Caco-2 (cell line): ENCODE results near the gene SPATA21. TPM values are rescaled to one million over a fixed set of nuclear protein-coding genes. Genes with fewer than 3 reads are reported as not detected.

Experiments used
- BruUV-seq: library from RNA; stranded (reverse); fragments of 400-500 nt; replicated peaks from 2 replicates; lab custom pipeline; 2021; lab: Mats Ljungman, UMichigan
- CTCF ChIA-PET: fragments of 300-600 bp; sonication (Branson Sonifier 250); formaldehyde crosslinking; loops from one replicate; lab custom pipeline; 2022; ENCODE audit warnings: antibody characterized with exemption; lab: Charles Lee
- POLR2A ChIA-PET: fragments of 300-600 bp; sonication (Branson Sonifier 250); formaldehyde crosslinking; loops from one replicate; lab custom pipeline; 2022; ENCODE audit warnings: antibody characterized with exemption; lab: Charles Lee
- DNase-seq, 2 experiments: peaks; one replicate each; pipeline versions ENCODE4 v3.0.0 to v3.0.0-alpha.2; 2020 to 2022
- H3K27me3 ChIP-seq: replicated peaks from 2 replicates; pipeline ENCODE4 v1.6.0; 2011; ENCODE audit warnings: low read length; ENCODE audit not compliant: control insufficient read depth, insufficient read depth
- H3K36me3 ChIP-seq: 2 replicates; pipeline ENCODE4 v1.5.1; 2011; ENCODE audit warnings: low read length; ENCODE audit not compliant: control insufficient read depth, insufficient read depth
- H3K4me1 ChIP-seq: fragments of 250-450 bp; sonication (Bioruptor Pico); 2 replicates; pipeline ENCODE4 v1.5.1; 2020; ENCODE audit warnings: mild to moderate bottlenecking
- H3K4me3 ChIP-seq: 2 replicates; pipeline ENCODE4 v1.5.1; 2011; ENCODE audit warnings: low read depth, mild to moderate bottlenecking, control low read depth, low read length
- H3K9me3 ChIP-seq: fragments of 250-450 bp; sonication (Bioruptor Pico); 2 replicates; pipeline ENCODE4 v1.5.1; 2020; ENCODE audit warnings: mild to moderate bottlenecking, moderate library complexity
- H3K27ac Mint-ChIP-seq: one replicate; pipeline ENCODE4 v1.8.0; 2022; ENCODE audit warnings: mixed read lengths; ENCODE audit not compliant: unreplicated experiment
- H3K27me3 Mint-ChIP-seq: one replicate; pipeline ENCODE4 v1.8.0; 2022; ENCODE audit warnings: mixed read lengths; ENCODE audit not compliant: insufficient read depth, unreplicated experiment
- H3K36me3 Mint-ChIP-seq: one replicate; pipeline ENCODE4 v1.8.0; 2022; ENCODE audit warnings: mild to moderate bottlenecking, mixed read lengths; ENCODE audit not compliant: insufficient read depth, unreplicated experiment
- H3K4me1 Mint-ChIP-seq: one replicate; pipeline ENCODE4 v1.8.0; 2022; ENCODE audit warnings: low read depth, mixed read lengths; ENCODE audit not compliant: unreplicated experiment
- H3K4me3 Mint-ChIP-seq: one replicate; pipeline ENCODE4 v1.8.0; 2022; ENCODE audit warnings: mild to moderate bottlenecking, moderate library complexity, mixed read lengths; ENCODE audit not compliant: unreplicated experiment
- H3K9me3 Mint-ChIP-seq: one replicate; pipeline ENCODE4 v1.8.0; 2022; ENCODE audit warnings: mixed read lengths; ENCODE audit not compliant: unreplicated experiment
- intact Hi-C: fragments of 100-400 bp; cut with micrococcal nuclease; formaldehyde crosslinking; loops from one replicate; pipeline ENCODE4 v1.10.0; 2022; ENCODE audit not compliant: unreplicated experiment
- total RNA-seq: library from RNA; stranded (reverse); gene quantifications from 2 replicates; pipeline ENCODE4 v1.2.3, GENCODE V29; 2022
- TF ChIP-seq, protein P1 (sequence below), 2 experiments: fragments of 200-600 bp in 1 of 2; IDR thresholded peaks; 1 replicate in 1 of 2; 2 replicates in 1 of 2; pipeline versions ENCODE4 v1.5.1 to v1.8.0; 2011 to 2022; ENCODE audit warnings: antibody characterized with exemption in 1 of 2, control low read depth in 1 of 2, inconsistent platforms in 1 of 2, low read depth in 1 of 2, low read length in 1 of 2, mild to moderate bottlenecking in 1 of 2, moderate library complexity in 1 of 2; ENCODE audit not compliant: insufficient read depth in 1 of 2, severe bottlenecking in 1 of 2, unreplicated experiment in 1 of 2

SPATA21 gene
- total RNA-seq, 1 experiment from 2014 or later = not detected

- Mint-ChIP-seq H3K9me3 (no peaks in the 10 kb centered on the region), H3K4me1 (no peaks in the 10 kb centered on the region), H3K27me3 (no peaks in the 10 kb centered on the region), H3K36me3 (peaks cover 9% of the 10 kb centered on the region), H3K27ac (no peak overlapping the region), H3K4me3 (no peak overlapping the region)
- TF ChIP-seq, protein P1, sequence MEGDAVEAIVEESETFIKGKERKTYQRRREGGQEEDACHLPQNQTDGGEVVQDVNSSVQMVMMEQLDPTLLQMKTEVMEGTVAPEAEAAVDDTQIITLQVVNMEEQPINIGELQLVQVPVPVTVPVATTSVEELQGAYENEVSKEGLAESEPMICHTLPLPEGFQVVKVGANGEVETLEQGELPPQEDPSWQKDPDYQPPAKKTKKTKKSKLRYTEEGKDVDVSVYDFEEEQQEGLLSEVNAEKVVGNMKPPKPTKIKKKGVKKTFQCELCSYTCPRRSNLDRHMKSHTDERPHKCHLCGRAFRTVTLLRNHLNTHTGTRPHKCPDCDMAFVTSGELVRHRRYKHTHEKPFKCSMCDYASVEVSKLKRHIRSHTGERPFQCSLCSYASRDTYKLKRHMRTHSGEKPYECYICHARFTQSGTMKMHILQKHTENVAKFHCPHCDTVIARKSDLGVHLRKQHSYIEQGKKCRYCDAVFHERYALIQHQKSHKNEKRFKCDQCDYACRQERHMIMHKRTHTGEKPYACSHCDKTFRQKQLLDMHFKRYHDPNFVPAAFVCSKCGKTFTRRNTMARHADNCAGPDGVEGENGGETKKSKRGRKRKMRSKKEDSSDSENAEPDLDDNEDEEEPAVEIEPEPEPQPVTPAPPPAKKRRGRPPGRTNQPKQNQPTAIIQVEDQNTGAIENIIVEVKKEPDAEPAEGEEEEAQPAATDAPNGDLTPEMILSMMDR (IDR thresholded peaks at IDR 0.05; ENCODE audit: insufficient read depth in 1 of 2, low read depth in 1 of 2, low read length in 1 of 2, severe bottlenecking in 1 of 2, unreplicated experiment in 1 of 2) = no peak
- no peak overlapping the region for H3K4me3 ChIP-seq
- ChIA-PET CTCF (no interaction called here), POLR2A (no interaction called here)
- no peak for DNase-seq
- no peaks in the 10 kb centered on the region for H3K9me3 ChIP-seq
- no TSS peak for BruUV-seq
- H3K36me3 ChIP-seq = no peaks in the 10 kb centered on the region
- no peaks in the 10 kb centered on the region for H3K27me3 ChIP-seq
- intact Hi-C loops = no loop called here
- H3K4me1 ChIP-seq = no peaks in the 10 kb centered on the region
These were observed 27.8 kb upstream of the SPATA21 start for GRCh38 chr1:16464917-16465625.

GRCh38 chr1:16462773-16463330, 25.6 kb upstream of the SPATA21 start:
- Mint-ChIP-seq H3K27ac (no peak overlapping the region), H3K4me1 (no peaks in the 10 kb centered on the region), H3K27me3 (no peaks in the 10 kb centered on the region), H3K36me3 (peaks cover 17% of the 10 kb centered on the region), H3K4me3 (no peak overlapping the region), H3K9me3 (no peaks in the 10 kb centered on the region)
- ChIA-PET POLR2A (no interaction called here), CTCF (no interaction called here)
- Histone ChIP-seq H3K27me3 (no peaks in the 10 kb centered on the region), H3K4me3 (no peak overlapping the region), H3K36me3 (no peaks in the 10 kb centered on the region; the same call in 1 of the 2 replicates), H3K4me1 (no peaks in the 10 kb centered on the region), H3K9me3 (no peaks in the 10 kb centered on the region)
- intact Hi-C loops = no loop called here
- TF ChIP-seq, protein P1 (IDR thresholded peaks at IDR 0.05; ENCODE audit: insufficient read depth in 1 of 2, low read depth in 1 of 2, low read length in 1 of 2, severe bottlenecking in 1 of 2, unreplicated experiment in 1 of 2) = no peak
- BruUV-seq = no TSS peak
- DNase-seq = no peak

- intact Hi-C loops = no loop called here
- H3K36me3 ChIP-seq = no peaks in the 10 kb centered on the region; the same call in 1 of the 2 replicates
- no peak overlapping the region for H3K27ac Mint-ChIP-seq
- POLR2A ChIA-PET = no interaction called here
- H3K9me3 Mint-ChIP-seq = no peaks in the 10 kb centered on the region
- no peaks in the 10 kb centered on the region for H3K27me3 Mint-ChIP-seq
- CTCF ChIA-PET = no interaction called here
- H3K36me3 Mint-ChIP-seq = peaks cover 23% of the 10 kb centered on the region
- H3K4me1 Mint-ChIP-seq = no peaks in the 10 kb centered on the region
- H3K27me3 ChIP-seq = no peaks in the 10 kb centered on the region
- H3K4me3 ChIP-seq = no peak overlapping the region
- no peak for DNase-seq
- no TSS peak for BruUV-seq
- H3K4me1 ChIP-seq = no peaks in the 10 kb centered on the region
- TF ChIP-seq, protein P1 (IDR thresholded peaks at IDR 0.05; ENCODE audit: insufficient read depth in 1 of 2, low read depth in 1 of 2, low read length in 1 of 2, severe bottlenecking in 1 of 2, unreplicated experiment in 1 of 2) = no peak
- no peaks in the 10 kb centered on the region for H3K9me3 ChIP-seq
- H3K4me3 Mint-ChIP-seq = no peak overlapping the region
These were observed 24.5 kb upstream of the SPATA21 start for GRCh38 chr1:16461681-16462080.
